Suprapubic skin (tissue), 4 donors: ENCODE results near the gene PSMG3. TPM values are rescaled to one million over a fixed set of nuclear protein-coding genes. Genes with fewer than 3 reads are reported as not detected.
"Not testable (repeated sequence)": the region's sequence is repeated elsewhere in the genome, so short reads cannot be mapped to it uniquely, and the experiment has no call there.

Source experiments
- DNase-seq, 2 donors: peaks; one replicate each; pipeline ENCODE4 v3.0.0-alpha.2; 2019; ENCODE audit warnings: low spot score in 2 of 2
- H3K27ac ChIP-seq: fragments of 200-600 bp; sonication (generic); one replicate; pipeline ENCODE4 v1.5.1; 2019
- H3K27me3 ChIP-seq: fragments of 200-600 bp; sonication (generic); one replicate; pipeline ENCODE4 v1.5.1; 2019
- H3K36me3 ChIP-seq: fragments of 200-600 bp; sonication (generic); one replicate; pipeline ENCODE4 v1.5.1; 2019
- H3K4me1 ChIP-seq: fragments of 200-600 bp; sonication (generic); one replicate; pipeline ENCODE4 v1.5.1; 2019
- H3K4me3 ChIP-seq: fragments of 200-600 bp; sonication (generic); one replicate; pipeline ENCODE4 v1.5.1; 2019; ENCODE audit warnings: mild to moderate bottlenecking
- H3K9me3 ChIP-seq: fragments of 200-600 bp; sonication (generic); one replicate; pipeline ENCODE4 v1.5.1; 2019
- EP300 ChIP-seq: sonication (generic); formaldehyde crosslinking; IDR thresholded peaks from one replicate; pipeline ENCODE4 v1.6.1; 2017; ENCODE audit warnings: antibody characterized with exemption
- POLR2A ChIP-seq, 2 donors: fragments of 450-650 bp; IDR thresholded peaks; one replicate each; pipeline ENCODE4 v1.6.1; 2017; ENCODE audit warnings: antibody characterized with exemption in 2 of 2, mild to moderate bottlenecking in 2 of 2, moderate library complexity in 2 of 2
- POLR2AphosphoS5 ChIP-seq, 3 donors: sonication (generic); formaldehyde crosslinking; IDR thresholded peaks; one replicate each; pipeline ENCODE4 v1.6.1; 2017; ENCODE audit warnings: antibody characterized with exemption in 3 of 3
- whole genome bisulfite sequencing: methylation state at CpG from one replicate; pipeline ENCODE4 v1.1.5; 2018; 5-methylcytosine and 5-hydroxymethylcytosine counted together
- total RNA-seq, 4 donors: library from RNA; depleted of rRNA; stranded (reverse); fragments of >200 nt; gene quantifications; one replicate each; pipeline ENCODE4 v1.1.0, GENCODE V29; 2016
- TF ChIP-seq, protein P1 (sequence below), 2 donors: fragments of 200-600 bp in 1 of 2; fragments of 450-650 bp in 1 of 2; sonication (generic) in 1 of 2; IDR thresholded peaks; one replicate each; pipeline ENCODE4 v1.5.1; 2016 to 2019; ENCODE audit warnings: antibody characterized with exemption in 2 of 2, mild to moderate bottlenecking in 1 of 2, moderate library complexity in 1 of 2

Gene PSMG3
- total RNA-seq, 4 donors from 2014 or later: 35.7 to 79.0 (median 62.0) TPM

- Histone ChIP-seq H3K4me3 (no peak overlapping the region), H3K27me3 (peaks cover 34% of the 10 kb centered on the region), H3K36me3 (no peaks in the 10 kb centered on the region), H3K4me1 (peaks cover 3% of the 10 kb centered on the region), H3K9me3 (no peaks in the 10 kb centered on the region), H3K27ac (no peak overlapping the region)
- WGBS: 94% methylated on average over 9 of the region's 18 CpGs
- DNase-seq: no peak
- TF ChIP-seq POLR2AphosphoS5 (IDR thresholded peaks at IDR 0.05) (no peak), POLR2A (IDR thresholded peaks at IDR 0.05) (no peak), EP300 (no peak)
- TF ChIP-seq, protein P1, sequence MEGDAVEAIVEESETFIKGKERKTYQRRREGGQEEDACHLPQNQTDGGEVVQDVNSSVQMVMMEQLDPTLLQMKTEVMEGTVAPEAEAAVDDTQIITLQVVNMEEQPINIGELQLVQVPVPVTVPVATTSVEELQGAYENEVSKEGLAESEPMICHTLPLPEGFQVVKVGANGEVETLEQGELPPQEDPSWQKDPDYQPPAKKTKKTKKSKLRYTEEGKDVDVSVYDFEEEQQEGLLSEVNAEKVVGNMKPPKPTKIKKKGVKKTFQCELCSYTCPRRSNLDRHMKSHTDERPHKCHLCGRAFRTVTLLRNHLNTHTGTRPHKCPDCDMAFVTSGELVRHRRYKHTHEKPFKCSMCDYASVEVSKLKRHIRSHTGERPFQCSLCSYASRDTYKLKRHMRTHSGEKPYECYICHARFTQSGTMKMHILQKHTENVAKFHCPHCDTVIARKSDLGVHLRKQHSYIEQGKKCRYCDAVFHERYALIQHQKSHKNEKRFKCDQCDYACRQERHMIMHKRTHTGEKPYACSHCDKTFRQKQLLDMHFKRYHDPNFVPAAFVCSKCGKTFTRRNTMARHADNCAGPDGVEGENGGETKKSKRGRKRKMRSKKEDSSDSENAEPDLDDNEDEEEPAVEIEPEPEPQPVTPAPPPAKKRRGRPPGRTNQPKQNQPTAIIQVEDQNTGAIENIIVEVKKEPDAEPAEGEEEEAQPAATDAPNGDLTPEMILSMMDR (IDR thresholded peaks at IDR 0.05): no peak
These were observed 14.9 kb upstream of the PSMG3 start for GRCh38 chr7:1584700-1585099.

- H3K36me3 ChIP-seq, H3K4me1 ChIP-seq, H3K27ac ChIP-seq, H3K4me3 ChIP-seq, H3K9me3 ChIP-seq, DNase-seq: not testable (repeated sequence)
- peaks cover 22% of the 10 kb centered on the region for H3K27me3 ChIP-seq
- 90% methylated on average over 15 of the region's 19 CpGs for WGBS
These were observed 13.6 kb upstream of the PSMG3 start for GRCh38 chr7:1583241-1583930.

DNA sequence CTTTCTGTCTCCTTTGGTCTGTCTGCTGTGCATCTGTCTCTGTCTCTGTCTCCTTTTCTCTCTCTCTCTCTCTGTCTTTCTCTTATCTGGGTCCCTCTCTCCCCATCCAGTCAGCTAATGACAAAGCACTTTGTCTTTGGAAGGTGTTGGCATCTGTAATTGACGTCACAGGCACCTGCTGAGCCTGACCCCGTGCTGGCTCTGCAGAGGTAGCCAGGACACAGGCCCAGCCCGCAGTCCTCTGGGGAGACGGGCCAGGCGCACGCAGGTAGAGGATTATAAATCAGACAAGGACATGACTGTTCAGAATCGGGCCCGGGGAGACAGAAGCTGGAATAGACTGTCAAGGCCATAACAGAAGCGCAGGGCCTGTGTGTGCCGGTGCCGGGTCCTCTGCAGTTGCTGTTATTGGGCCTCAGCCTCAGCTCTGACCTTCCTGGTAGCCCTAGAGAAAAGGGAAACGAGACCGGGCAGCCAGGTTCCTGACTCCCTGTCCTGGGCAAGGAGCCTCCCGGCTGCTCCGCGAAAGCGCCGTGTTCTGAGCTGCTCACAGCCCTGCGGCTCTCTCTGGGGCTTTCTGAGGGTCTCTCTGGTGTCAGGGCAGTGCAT lies 10.7 kb upstream of the PSMG3 start:
- WGBS: 86% methylated on average over 14 of the region's 19 CpGs
- H3K9me3 ChIP-seq: no peaks in the 10 kb centered on the region

GRCh38 chr7:1579481-1580421 lies 9.9 kb upstream of the PSMG3 start:
- H3K9me3 ChIP-seq: no peaks in the 10 kb centered on the region
- no peaks in the 10 kb centered on the region for H3K27me3 ChIP-seq
- H3K4me1 ChIP-seq: peaks cover 9% of the 10 kb centered on the region
- H3K27ac ChIP-seq: no peak overlapping the region
- no peaks in the 10 kb centered on the region for H3K36me3 ChIP-seq
- H3K4me3 ChIP-seq: no peak overlapping the region
- TF ChIP-seq, protein P1 (IDR thresholded peaks at IDR 0.05): peak; percentile 60 to 82
- TF ChIP-seq EP300 (no peak), POLR2A (IDR thresholded peaks at IDR 0.05) (no peak), POLR2AphosphoS5 (IDR thresholded peaks at IDR 0.05) (no peak)
- DNase-seq: peak in 1 of 2 donors; percentile 76
- WGBS: 30% methylated on average over 13 of the region's 14 CpGs

More for the DNA sequence above, 10.7 kb upstream of the PSMG3 start:
- TF ChIP-seq, protein P1 (IDR thresholded peaks at IDR 0.05): no peak
- TF ChIP-seq POLR2AphosphoS5 (IDR thresholded peaks at IDR 0.05): no peak
- no peak for TF ChIP-seq EP300
- H3K4me3 ChIP-seq: no peak overlapping the region
- H3K4me1 ChIP-seq: peaks cover 9% of the 10 kb centered on the region
- H3K27me3 ChIP-seq: no peaks in the 10 kb centered on the region
- DNase-seq: no peak
- H3K36me3 ChIP-seq: no peaks in the 10 kb centered on the region
- no peak overlapping the region for H3K27ac ChIP-seq

- no peaks in the 10 kb centered on the region for H3K36me3 ChIP-seq
- peaks cover 9% of the 10 kb centered on the region for H3K4me1 ChIP-seq
- H3K9me3 ChIP-seq: no peaks in the 10 kb centered on the region
- H3K27me3 ChIP-seq: no peaks in the 10 kb centered on the region
- no peak overlapping the region for H3K4me3 ChIP-seq
- 94% methylated on average over 6 of the region's 6 CpGs for whole genome bisulfite sequencing
- no peak for DNase-seq
- TF ChIP-seq, protein P1 (IDR thresholded peaks at IDR 0.05): no peak
- TF ChIP-seq POLR2A (IDR thresholded peaks at IDR 0.05): no peak
- no peak for TF ChIP-seq POLR2AphosphoS5 (IDR thresholded peaks at IDR 0.05)
- TF ChIP-seq EP300: no peak
- H3K27ac ChIP-seq: no peak overlapping the region
These were observed 8.7 kb upstream of the PSMG3 start for GRCh38 chr7:1578513-1578912.
